K562 (cell line): ENCODE measurements around the gene PAK1IP1. TPM values are rescaled to one million over a fixed set of nuclear protein-coding genes. Genes with fewer than 3 reads are reported as not detected.

ENCODE experiments used
- CEBPG ChIP-seq, 3 experiments: fragments of 200-800 bp in 1 of 3; sonication (Bioruptor generic) in 1 of 3; sonication (generic) in 1 of 3; formaldehyde crosslinking in 1 of 3; IDR thresholded peaks in 2 of 3; conservative IDR thresholded peaks in 1 of 3; 2 replicates each; pipeline versions ENCODE4 v1.6.1 to v1.8.0; 2016 to 2022; ENCODE audit warnings: missing compliant biosample characterization in 2 of 3, missing genetic modification characterization in 2 of 3, mild to moderate bottlenecking in 1 of 3, missing genetic modification reagents in 1 of 3
- DPF2 ChIP-seq: fragments of 450-650 bp; IDR thresholded peaks from 2 replicates; pipeline ENCODE4 v1.6.1; 2016
- FOSL1 ChIP-seq: fragments of 200-800 bp; sonication (Bioruptor generic); conservative IDR thresholded peaks from 2 replicates; pipeline ENCODE4 v1.6.1; 2016; ENCODE audit warnings: missing genetic modification characterization, missing compliant biosample characterization
- FOXK2 ChIP-seq, 2 experiments: fragments of 450-650 bp; IDR thresholded peaks in 1 of 2; conservative IDR thresholded peaks in 1 of 2; 2 replicates each; pipeline ENCODE4 v1.6.1; 2016; ENCODE audit warnings: low read depth in 2 of 2, mild to moderate bottlenecking in 1 of 2
- FOXM1 ChIP-seq, 2 experiments: fragments of 450-650 bp in 1 of 2; sonication (generic) in 1 of 2; formaldehyde crosslinking in 1 of 2; IDR thresholded peaks; 2 replicates each; pipeline versions ENCODE4 v1.6.1 to v1.9.0; 2017 to 2022; ENCODE audit warnings: low read depth in 2 of 2, mild to moderate bottlenecking in 2 of 2, missing genetic modification reagents in 1 of 2, moderate library complexity in 1 of 2
- FOXP4 ChIP-seq: sonication (generic); formaldehyde crosslinking; IDR thresholded peaks from 2 replicates; pipeline ENCODE4 v1.8.0; 2022; ENCODE audit warnings: mild to moderate bottlenecking, missing genetic modification reagents, borderline replicate concordance
- KLF6 ChIP-seq: fragments of 250-450 bp; sonication (Bioruptor Pico); IDR thresholded peaks from 2 replicates; pipeline ENCODE4 v1.4.0; 2020; ENCODE audit warnings: mild to moderate bottlenecking, moderate library complexity, borderline replicate concordance
- LCOR ChIP-seq: sonication (generic); formaldehyde crosslinking; IDR thresholded peaks from 2 replicates; pipeline ENCODE4 v1.8.0; 2022; ENCODE audit warnings: mild to moderate bottlenecking, missing genetic modification reagents
- MCM5 ChIP-seq: fragments of 450-650 bp; IDR thresholded peaks from 2 replicates; pipeline ENCODE4 v1.6.1; 2016; ENCODE audit warnings: low read depth
- MXD1 ChIP-seq: fragments of 250-450 bp; sonication (Bioruptor Pico); IDR thresholded peaks from 2 replicates; pipeline ENCODE4 v1.8.0; 2021; ENCODE audit warnings: borderline replicate concordance, mild to moderate bottlenecking, moderate library complexity; ENCODE audit not compliant: poor library complexity, severe bottlenecking
- NEUROD1 ChIP-seq: fragments of 150-350 bp; IDR thresholded peaks from 2 replicates; pipeline ENCODE4 v1.6.1; 2014; ENCODE audit warnings: borderline replicate concordance, low read length, low read depth; ENCODE audit not compliant: partially characterized antibody
- NR2F6 ChIP-seq: fragments of 450-650 bp; formaldehyde crosslinking; IDR thresholded peaks from 2 replicates; pipeline ENCODE4 v1.4.0; 2020; ENCODE audit warnings: mild to moderate bottlenecking
- POLR3A ChIP-seq: IDR thresholded peaks from 2 replicates; pipeline ENCODE4 v1.6.1; 2011; ENCODE audit warnings: borderline replicate concordance, mild to moderate bottlenecking, moderate library complexity; ENCODE audit not compliant: insufficient read length, insufficient read depth; ENCODE audit errors: extremely low read depth
- RB1 ChIP-seq: fragments of 450-650 bp; IDR thresholded peaks from 2 replicates; pipeline ENCODE4 v1.6.1; 2017; ENCODE audit warnings: low read depth, mild to moderate bottlenecking
- RFX1 ChIP-seq: fragments of 450-650 bp; IDR thresholded peaks from 2 replicates; pipeline ENCODE4 v1.6.1; 2016; ENCODE audit warnings: mild to moderate bottlenecking, moderate library complexity
- SAFB ChIP-seq: fragments of 200-400 bp; formaldehyde crosslinking; IDR thresholded peaks from 2 replicates; pipeline ENCODE4 v1.6.1; 2017; ENCODE audit warnings: low read depth, low read length, borderline replicate concordance
- SP1 ChIP-seq: sonication (generic); formaldehyde crosslinking; IDR thresholded peaks from 2 replicates; pipeline ENCODE4 v1.8.1; 2022; ENCODE audit warnings: mild to moderate bottlenecking, missing genetic modification reagents
- TBP ChIP-seq: optimal IDR thresholded peaks from 2 replicates; pipeline ENCODE3; 2011; ENCODE audit warnings: low read depth, low read length, improper control_type of control experiment
- ZBTB8A ChIP-seq: fragments of 450-650 bp; IDR thresholded peaks from 2 replicates; pipeline ENCODE4 v1.6.1; 2018; ENCODE audit warnings: mild to moderate bottlenecking, moderate library complexity; ENCODE audit not compliant: partially characterized antibody
- ZMIZ1 ChIP-seq, 2 experiments: fragments of 150-350 bp in 1 of 2; IDR thresholded peaks; 2 replicates each; pipeline ENCODE4 v1.6.1; 2012 to 2016; ENCODE audit warnings: low read depth in 2 of 2, low read length in 2 of 2, mild to moderate bottlenecking in 1 of 2, moderate library complexity in 1 of 2
- ZNF165 ChIP-seq: fragments of 250-450 bp; sonication (Bioruptor Pico); IDR thresholded peaks from 2 replicates; pipeline ENCODE4 v1.4.0; 2020; ENCODE audit warnings: borderline replicate concordance
- ZNF224 ChIP-seq: sonication (generic); formaldehyde crosslinking; IDR thresholded peaks from 2 replicates; pipeline ENCODE4 v1.8.0; 2022; ENCODE audit warnings: mild to moderate bottlenecking, missing genetic modification reagents
- ZSCAN32 ChIP-seq: fragments of 450-650 bp; formaldehyde crosslinking; IDR thresholded peaks from 2 replicates; pipeline ENCODE4 v1.4.0; 2020; ENCODE audit warnings: mild to moderate bottlenecking, moderate library complexity
- polyA plus RNA-seq, 8 experiments: library from polyadenylated mRNA; depleted of rRNA in 4 of 8; stranded (reverse) in 5 of 8; unstranded in 3 of 8; fragments of >200 nt; fragmentation: Nextera tagmentation in 2 of 8; fragmentation: Illumina TruSeq in 1 of 8; extraction: Ambion mirVana in 2 of 8; extraction: Trizol in 1 of 8; gene quantifications; 2 replicates each; pipeline versions ENCODE4 v1.2.1 to v1.2.3, GENCODE V29; 2011 to 2014; ENCODE audit warnings: inconsistent platforms in 1 of 8, missing spikeins in 1 of 8
- total RNA-seq, 7 experiments: library from RNA; depleted of rRNA in 6 of 7; stranded (reverse); fragments of >200 nt in 6 of 7; fragmentation: Illumina TruSeq in 2 of 7; extraction: Trizol in 2 of 7; gene quantifications; 2 replicates each; pipeline versions ENCODE4 v1.2.1 to v1.2.3, GENCODE V29; 2011 to 2021; ENCODE audit warnings: low replicate concordance in 1 of 7

PAK1IP1 gene
- total and polyA plus RNA-seq, 9 of the 15 experiments (the other 6 are each of a cell fraction or from before 2014, with no cell fraction given), result 50.0 to 200 (median 87.0) TPM

- TF ChIP-seq ZNF224 (CRISPR knock-in tag), result no peak
- no peak for TF ChIP-seq KLF6 (CRISPR knock-in tag)
- TF ChIP-seq NR2F6, result no peak
- no peak for TF ChIP-seq ZSCAN32 (CRISPR knock-in tag)
- peak; percentile 13; the same call in 1 of the 2 replicates for TF ChIP-seq SP1 (CRISPR knock-in tag)
- TF ChIP-seq MXD1 (CRISPR knock-in tag), result no peak
- no peak for TF ChIP-seq POLR3A
- no peak for TF ChIP-seq TBP
- no peak for TF ChIP-seq ZNF165
- TF ChIP-seq FOXK2 (conservative IDR thresholded peaks at IDR 0.05 in 1 of 2, IDR thresholded peaks at IDR 0.05 in 1 of 2; ENCODE audit: low read depth in 2 of 2), result no peak
- TF ChIP-seq ZBTB8A, result no peak
- TF ChIP-seq MCM5, result no peak
- no peak for TF ChIP-seq CEBPG (CRISPR knock-in tag; IDR thresholded peaks at IDR 0.05)
- no peak for TF ChIP-seq CEBPG (tag; conservative IDR thresholded peaks at IDR 0.05 in 1 of 2, IDR thresholded peaks at IDR 0.05 in 1 of 2)
- TF ChIP-seq FOSL1, result no peak
- no peak for TF ChIP-seq SAFB
- 0 out of 2 replicates have a peak, but pooled peaks have one; percentile 35 for TF ChIP-seq FOXP4
- TF ChIP-seq NEUROD1, result no peak
- no peak for TF ChIP-seq RFX1
- peak in 1 of 2 experiments; percentile 80; a peak in 2 of 4 replicates for TF ChIP-seq ZMIZ1 (IDR thresholded peaks at IDR 0.05; ENCODE audit: low read depth in 2 of 2, low read length in 2 of 2)
- no peak for TF ChIP-seq RB1
- TF ChIP-seq LCOR (CRISPR knock-in tag), result no peak
- TF ChIP-seq DPF2, result peak; percentile 86
- TF ChIP-seq FOXM1 (IDR thresholded peaks at IDR 0.05; ENCODE audit: low read depth), result peak; percentile 71; the same call in 1 of the 2 replicates
- TF ChIP-seq FOXM1 (CRISPR knock-in tag; IDR thresholded peaks at IDR 0.05; ENCODE audit: low read depth), result no peak
These were observed 55.0 kb downstream of the PAK1IP1 start (continued) for GRCh38 chr6:10749734-10750133.
